Activated CD4-positive, alpha-beta T cell treated with anti-CD3 and anti-CD28 coated beads, Interleukin-2, amount 50 U/mL, for 16 hours (primary cell): ENCODE data around the gene ANKRD10.
"Not testable (repeated sequence)": the region's sequence is repeated elsewhere in the genome, so short reads cannot be mapped to it uniquely, and the experiment has no call there.

Experiments
- DNase-seq: peaks from one replicate; pipeline ENCODE4 v3.0.0-alpha.2; 2020

Gene ANKRD10

DNA sequence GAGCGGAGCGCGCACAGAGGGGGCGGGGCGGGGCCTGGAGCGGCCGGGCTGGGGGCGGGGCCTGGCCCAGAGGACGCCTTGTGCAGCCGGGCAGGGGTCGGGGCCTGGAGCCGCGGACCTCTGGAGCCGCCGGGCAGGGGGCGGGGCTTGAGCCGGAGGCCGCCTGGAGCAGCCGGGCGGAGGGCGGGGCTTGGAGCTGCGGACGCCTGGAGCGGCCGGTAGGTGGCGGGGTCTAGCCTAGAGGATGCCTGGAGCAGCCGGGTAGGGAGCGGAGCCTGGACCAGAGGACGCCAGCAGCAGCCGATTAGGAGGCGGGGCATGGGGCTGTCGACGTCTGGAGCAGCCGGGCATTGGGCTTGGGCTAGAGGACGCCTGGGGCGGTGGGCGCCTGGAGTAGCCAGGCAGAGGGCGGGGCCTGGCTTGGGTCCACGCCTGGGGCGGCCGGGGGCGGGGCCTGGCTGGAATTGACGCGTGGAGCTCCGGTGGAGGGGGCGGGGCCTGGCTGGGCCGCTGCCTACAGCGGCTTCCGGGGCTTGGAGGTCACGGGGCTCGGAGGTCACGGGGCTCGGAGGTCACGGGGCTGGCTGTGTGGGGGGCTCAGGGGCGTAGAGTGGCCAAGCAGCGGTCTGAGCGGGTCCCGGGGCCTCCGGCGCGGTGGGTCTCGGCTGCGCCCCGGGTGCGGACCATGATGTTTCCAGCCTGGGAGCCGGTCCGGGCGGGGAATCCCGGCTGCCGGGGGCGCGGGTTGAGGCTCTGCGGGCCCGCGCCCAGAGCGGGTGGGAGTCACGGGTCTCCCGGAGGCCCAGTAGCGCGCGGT is at the start of gene ANKRD10:
Gene ANKRD10 (minus strand): TSS at position 13 of the 817 bp plus-strand sequence. CDS start 135 bp downstream, outside the sequence.
- DNase-seq: peak; percentile 98

DNA sequence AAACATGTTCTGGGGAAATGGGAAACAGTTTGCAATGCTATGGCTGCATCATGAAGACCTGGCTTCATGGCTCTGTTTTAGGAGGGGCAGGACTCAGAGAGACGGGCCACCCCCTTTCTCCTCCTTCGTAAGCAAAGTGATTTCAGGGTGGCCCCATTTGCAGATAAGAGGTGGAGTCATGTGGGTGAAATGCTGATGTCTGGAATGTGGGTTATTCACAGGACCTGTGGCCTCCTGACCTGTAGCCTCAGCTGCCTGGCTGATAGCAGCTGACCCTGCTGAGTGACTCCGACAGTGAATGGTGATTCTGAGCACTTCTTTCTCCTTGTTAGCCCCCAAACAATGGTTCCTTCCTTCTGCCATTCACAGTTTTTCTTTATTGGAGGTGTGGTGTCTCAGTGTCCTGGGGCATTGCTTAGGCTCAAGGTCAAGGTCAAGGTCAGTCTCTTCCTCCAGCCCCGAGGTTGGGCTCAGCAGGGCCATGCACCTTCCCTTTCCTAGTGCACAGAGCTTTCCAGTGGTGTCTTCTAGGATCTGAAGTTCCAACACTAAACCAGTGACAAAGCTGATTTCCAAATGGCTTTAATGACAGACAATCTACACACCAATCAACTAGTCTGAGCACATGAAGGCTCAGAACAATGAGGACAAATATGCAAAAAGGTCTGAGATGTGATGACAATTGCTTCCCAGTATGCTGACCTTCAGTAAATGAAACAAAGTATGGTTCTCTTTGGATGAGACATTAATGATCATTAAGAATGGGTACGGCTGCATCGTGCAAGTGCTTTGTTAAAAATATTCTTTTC is 49.6 kb upstream of the ANKRD10 start:
- DNase-seq: no peak

DNA sequence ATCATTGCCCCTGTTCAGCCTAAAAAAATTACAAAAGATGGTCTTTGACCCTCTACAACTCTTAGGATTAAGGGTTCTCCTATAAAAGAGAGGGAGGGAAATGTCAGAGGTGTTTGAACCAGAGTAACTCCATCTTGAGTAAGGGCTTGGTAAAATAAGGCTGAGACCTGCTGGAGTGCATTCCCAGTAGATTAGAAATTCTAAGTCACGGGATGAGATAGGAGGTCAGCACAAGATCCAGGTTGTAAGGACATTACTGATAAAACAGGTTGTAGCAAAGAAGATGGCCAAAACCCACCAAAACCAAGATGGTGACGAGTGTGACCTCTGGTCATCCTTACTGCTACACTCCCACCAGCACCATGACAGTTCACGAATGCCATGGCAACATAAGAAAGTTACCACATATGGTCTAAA is 48.7 kb upstream of the ANKRD10 start:
- no peak for DNase-seq

DNA sequence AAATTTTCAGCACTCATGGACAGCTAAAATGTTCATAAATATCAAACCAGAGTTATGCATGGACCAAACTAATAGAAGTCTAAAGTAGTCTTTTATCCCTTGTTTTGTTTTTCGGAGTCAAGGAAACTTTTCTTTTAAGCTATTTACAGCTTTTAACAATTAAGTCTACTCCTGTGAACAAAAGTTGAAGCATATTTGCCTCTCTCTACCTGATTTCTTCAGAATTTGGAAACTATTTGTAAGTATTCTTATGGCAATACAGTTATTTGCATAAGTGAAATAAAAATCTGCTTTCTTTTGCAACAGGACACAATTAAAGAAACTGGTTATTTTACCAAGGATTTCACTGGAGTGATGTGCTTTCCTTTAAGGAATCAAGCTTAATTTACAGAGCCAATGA is 47.1 kb upstream of the ANKRD10 start:
- DNase-seq: no peak

DNA sequence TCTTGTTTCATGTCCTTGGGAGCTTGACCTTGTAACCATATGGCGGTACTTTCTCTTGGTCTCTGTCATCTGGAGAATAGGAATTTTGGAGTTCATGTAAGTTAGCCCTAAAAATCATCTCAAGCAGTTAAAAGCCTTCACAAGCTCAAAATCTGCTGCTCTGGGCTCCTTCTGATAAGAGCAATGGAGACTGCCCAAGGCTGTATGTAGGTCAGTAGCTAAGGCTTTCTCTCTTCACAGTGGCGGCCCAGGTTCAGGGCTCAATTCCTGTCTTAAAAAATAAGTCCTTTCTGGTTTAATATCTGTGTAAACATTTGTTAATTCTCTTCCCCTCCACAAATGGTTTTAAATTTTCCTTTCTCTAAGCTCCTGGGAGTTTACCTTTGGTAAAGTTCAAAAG is 45.3 kb upstream of the ANKRD10 start:
- DNase-seq: no peak

DNA sequence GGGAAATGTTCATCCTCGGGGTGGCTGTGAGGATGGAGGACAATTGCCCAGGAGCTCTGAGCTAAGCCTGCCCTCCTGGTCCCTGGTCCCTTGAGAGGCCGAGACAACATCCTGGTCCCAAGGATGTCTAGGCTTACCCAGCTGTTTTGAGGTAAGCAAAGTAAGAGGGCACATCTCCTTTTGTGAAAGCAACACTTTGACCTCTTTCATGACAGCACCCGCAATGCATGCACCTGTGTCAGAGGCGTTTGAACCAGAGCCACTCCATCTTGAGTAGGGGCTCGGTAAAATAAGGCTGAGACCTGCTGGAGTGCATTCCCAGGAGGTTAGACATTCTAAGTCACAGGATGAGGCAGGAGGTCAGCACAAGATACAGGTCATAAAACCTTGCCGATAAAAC is 43.1 kb upstream of the ANKRD10 start:
- no peak for DNase-seq

DNA sequence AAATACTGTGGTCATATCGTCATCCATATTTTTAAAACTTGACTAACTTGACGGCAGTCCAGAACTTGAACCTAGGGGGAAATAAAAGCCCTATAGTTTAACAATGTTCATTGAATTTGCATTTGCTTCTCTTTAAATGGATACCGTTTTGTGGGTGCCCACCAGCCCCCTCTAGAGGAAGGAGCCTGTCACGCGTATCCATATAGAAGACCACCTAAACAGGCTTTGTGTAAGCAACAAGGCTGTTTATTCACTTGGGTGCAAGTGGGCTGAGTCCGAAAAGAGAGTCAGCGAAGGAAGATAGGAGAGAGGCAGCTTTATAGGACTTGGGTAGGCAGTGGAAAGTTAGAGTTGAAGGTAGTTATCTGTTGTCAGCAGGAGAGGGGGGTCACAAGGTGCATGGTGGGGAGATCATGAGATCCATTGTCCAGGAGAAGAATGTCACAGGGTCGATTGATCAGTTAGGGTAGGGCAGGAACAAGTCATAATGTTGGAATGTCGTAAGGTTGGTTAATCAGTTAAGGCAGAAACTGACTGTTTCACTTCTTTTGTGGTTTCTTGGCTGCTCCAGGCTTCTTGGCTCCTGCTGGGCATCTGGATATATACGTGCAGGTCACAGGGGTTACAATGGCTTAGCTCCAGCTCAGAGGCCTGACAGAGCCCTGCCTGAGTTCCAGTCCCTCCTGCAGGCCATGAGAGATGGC is 42.5 kb upstream of the ANKRD10 start:
- DNase-seq: no peak

DNA sequence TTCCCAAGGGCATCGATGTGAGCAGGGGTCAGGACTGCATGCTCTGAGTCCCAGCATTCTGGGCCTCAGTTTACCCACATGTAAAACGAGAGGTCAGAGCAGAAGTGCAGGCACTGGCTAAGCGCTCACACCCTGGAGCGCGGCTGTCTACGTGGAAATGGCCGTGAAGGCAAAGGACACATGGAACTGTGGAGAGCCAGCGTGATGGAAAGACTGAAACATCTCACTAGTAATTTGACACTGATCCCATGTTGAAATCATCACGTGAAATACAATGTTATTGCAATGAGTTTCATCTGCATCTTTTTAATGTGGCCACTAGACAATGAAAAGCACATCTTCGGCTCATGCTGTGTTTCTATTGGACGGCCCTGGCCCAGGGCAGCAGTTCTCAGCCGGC is 41.3 kb upstream of the ANKRD10 start:
- not testable (repeated sequence) for DNase-seq

DNA sequence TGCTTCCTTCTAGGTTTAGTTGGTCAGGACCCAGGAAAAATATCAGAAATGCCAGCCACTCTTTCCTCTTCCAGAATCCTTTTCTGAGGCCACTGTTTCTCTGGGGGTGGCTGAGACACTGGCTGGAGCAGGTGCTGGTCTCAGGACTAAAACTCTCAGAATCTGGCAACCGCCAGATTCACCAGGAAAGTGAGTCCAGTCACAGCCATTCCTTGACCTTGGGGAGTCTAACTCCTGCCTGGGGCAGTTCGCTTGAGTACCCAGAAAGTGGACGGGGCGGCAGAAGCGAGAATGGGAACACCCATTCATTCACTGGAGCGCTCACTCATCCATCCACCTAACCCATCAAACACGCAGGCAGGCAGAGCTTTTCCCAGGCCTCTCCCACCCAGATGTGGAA is 40.7 kb upstream of the ANKRD10 start:
- DNase-seq: not testable (repeated sequence)

DNA sequence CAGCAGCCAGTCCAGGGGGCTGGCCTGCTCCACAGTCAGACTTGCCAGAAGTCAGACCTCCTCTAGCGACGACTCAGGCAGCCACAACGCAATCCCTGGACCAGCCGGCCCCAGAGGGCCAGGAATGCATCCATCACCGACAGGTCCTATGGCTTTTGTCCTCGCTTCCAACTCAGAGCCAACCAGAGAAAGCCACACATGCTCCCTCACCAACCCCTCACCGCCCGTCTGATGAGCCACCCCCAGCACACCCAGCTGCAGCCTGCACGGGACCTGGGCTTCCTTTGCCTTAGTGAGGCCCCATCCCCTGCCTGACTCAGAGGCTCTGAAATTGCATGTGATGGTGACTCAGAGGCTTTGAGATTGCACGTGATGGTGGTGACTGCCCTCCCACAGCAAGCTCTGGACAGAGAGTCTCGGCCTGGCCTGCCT is 40.2 kb upstream of the ANKRD10 start:
- peak; percentile 82 for DNase-seq

DNA sequence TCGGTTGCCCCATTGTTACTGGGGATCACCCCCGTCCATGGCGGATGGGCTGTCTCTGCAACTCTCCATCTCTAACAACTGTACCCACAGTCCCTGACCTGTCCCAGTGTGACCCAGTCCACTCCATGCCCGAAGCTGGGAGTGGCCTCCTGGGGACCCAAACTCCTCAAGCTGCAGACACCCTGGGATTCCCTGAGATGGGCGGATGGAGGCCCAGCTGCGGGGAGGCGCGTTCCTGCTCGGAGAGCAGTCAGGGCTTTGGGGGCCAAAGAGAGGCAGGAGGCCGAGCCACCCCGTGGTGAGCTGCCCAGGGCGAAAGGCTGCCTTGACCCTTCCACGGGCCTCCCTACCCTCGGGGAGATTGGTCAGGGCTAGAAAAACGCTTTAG is 39.7 kb upstream of the ANKRD10 start:
- not testable (repeated sequence) for DNase-seq

DNA sequence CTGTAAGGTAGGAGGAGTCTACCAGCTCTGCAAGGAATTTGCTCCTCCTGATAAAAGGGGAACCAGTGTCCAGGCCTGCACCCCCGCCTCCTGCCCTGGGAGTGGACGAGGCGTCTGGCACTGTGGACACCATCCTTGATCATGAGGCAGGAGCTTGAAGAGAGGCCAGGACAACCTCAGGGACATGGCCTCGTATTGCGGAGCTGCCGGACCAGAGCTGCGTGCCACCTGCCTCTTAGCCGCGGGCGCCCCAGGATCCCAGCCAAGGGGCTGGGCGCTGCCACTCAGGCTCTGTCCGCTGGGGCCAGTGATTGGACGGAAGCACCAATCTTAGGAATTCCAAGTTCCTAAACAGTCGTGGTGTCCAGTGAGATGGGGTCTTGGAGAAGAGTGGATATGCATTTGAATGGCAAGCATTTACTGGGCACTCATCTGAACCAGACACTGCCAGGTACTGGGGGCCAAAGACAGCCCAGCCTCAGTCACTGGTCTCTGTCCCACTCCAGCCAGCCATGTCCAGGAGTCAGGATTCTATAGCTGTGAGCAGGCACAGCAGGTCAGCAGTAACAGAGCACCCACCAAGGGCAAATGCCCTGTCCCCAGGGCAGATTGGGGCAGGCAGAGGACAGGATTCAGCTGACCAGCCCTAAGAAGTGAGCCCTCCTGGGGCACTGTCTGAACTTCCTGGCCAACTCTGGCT is 39.1 kb upstream of the ANKRD10 start:
- DNase-seq: no peak

DNA sequence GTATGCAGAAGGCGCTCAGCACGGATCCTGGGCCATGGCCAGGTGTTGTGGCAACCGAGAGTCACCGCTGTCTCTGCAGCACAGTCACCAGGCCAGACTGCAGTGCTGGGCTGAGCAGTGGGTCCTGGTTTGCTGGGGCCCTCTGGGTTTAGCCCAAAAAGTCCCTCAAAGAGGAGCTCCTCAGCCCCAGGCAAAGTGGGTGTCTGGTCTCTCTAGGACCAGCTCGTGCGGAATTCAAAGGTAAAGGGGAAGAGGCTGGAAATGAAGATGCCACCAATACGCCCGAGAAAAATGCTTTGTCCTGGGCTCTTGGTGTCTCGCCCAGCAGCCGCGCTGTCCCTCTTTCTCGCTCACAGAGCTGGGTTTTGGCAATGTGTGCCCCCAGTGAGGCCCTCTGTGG is 38.5 kb upstream of the ANKRD10 start:
- DNase-seq: no peak

DNA sequence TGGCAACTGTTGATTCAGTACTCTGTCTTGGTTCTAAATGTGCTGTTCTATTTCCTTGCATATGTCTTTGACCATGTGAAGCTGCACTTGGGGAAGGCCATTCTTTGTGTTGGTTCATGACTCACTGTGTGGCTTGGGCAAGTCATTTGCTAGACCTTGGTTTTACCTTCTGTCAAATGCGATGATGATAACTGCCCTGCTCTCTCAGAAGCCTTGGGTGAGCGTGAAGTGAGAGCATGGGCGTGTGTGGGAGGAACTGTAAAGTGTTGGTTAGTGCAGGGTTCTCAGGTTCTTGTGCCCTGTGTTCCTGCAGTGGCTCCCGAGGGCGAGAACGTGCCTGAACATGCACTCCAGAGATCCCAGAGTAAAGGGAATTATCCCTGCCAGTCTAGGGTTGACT is 37.3 kb upstream of the ANKRD10 start:
- DNase-seq: peak; percentile 64

DNA sequence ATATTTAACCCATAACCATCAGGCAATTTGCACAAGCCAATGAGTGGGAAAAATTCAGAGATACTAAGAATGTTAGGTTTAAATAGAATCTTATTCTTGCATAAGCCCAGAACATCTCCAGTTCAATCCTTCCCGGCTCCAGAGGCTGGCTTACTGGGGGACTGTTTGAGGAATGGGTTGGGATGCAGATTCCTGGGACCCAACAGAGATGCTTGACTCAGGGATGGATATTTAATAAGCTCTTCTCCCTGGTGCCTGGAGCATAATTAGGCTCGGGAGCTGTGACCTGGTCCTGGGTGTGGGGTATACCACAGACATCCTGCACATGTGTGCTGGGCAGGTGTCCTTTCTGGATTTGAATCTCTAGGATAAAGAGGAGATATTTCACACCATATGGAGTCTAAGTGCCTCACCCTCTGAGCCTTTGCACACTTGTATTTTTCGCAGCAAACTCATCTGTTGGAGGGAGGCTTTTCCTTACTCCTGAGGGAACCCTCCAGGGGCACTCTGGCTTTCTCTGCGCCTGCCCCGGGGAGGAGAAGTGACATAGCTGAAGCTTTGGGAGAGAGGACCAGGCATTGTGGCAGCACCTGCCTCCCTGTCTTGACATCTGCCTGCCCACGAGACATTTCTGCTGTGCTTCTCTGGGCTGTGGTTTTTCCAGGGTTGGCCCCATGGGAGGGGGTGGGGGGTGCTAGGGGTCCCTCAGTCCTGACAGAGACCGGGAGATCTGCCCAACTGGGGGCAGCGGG is 36.1 kb upstream of the ANKRD10 start:
- DNase-seq: no peak

DNA sequence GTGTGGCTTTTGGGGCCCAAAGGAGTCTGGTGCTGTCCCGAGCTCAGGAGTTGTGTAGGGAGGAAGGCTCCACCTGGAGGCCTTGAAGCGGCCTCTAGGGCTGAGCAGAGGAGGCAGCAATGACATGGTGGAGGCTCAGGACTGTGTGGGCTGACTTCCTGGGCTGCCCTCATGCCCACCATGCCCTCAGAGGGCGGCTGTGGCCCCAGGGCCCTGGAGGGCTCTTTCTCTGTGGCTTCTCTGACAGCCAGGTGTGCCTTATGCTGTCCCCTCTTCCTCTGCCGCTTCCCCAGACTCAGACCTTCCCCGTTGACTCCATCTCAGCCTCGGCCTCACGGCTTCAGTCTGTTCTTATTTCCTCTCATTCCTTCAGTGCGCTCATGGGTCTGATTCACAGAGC is 35.5 kb upstream of the ANKRD10 start:
- no peak for DNase-seq

DNA sequence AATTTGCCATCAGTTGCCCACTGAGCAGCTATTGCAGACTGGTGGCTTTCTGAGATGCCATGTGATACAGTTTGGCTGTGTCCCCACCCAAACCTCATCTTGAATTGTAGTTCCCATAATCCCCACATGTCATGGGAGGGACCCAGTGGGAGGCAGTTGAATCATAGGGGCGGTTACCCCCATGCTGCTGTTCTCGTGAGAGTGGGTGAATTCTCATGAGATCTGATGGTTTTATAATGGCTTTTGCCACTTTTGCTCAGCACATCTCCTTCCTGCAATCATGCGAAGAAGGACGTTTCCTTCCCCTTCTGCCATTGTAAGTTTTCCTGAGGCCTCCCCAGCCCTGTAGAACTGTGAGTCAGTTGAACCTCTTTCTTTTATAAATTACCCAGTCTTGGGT is 34.8 kb upstream of the ANKRD10 start:
- DNase-seq: no peak

DNA sequence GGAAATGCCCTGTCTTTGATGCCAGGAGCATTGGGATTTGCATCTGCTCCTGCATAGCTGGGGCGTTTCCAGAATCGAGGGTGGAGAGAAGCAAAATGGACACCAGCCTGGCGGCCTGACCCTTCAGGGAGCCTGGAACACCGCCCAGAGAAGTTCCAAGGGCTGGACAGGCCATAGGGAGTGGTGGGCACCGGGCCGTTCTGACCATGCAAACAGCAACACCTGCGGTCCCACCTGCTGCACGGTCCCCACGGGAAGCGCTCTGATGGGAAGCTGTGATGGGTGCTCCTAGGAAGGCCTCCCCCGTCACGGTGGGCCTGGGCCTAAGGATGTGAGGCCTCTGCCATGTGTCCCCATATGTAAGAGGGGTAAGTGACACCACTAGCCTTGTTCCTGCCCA is 34.2 kb upstream of the ANKRD10 start:
- DNase-seq: no peak

DNA sequence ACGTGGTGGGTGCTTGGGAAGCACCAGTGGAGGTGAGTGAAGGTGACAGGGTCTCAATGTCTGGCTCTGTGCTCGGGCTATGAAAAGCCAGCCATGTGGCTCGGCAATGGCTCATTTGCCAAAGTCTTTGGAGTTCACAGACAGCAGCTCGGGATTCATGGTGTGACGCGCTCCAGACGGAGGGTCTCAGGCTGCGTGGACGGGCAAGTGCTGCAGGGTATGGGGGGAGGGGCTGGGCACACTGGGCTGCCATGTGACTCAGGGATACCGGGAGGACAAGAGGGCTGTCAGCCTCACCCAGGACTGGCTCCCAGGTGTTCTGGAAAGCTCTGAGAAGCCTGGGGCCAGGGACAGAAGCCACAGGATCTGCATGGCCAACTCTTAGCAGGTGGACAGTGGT is 32.5 kb upstream of the ANKRD10 start:
- DNase-seq: not testable (repeated sequence)

DNA sequence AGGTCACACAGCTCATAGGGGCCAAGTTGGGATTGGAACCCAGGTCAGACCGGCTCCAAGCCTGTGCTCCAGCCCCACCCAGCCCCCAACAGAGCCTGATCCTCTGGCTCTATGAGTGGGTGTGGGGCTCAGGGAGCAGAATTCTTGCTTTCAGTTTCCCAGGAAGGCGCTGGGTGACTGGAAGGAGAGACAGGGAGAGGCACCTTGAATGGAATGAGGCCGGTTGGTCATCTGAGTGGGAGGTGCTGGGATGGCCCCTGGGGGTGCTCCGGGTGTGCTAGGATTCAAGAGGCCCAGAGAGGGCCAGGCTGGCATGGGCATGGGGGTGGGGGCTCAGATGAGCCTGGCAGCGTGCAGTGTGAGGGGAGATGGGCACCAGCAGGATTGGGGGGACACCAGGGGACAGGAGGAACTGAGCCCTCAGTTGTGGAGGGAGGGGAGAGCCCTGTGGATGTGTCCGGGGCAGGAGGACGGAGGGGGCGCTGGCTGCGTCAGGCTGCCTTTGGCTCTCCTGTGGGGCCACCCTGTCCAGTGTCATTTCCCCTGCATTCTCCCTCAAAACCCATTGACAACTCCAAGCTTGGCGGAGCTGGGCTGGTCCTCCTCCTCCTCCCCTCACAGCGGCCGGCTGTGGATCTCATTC is 31.2 kb upstream of the ANKRD10 start:
- DNase-seq: no peak
